Measurements from ENCODE around the gene THOC6.

GRCh38 chr16:2976201-2976600, 47.6 kb upstream of the THOC6 start:
- TF ChIP-seq POLR2A (IDR thresholded peaks at IDR 0.05) (no peak), CTCF (IDR thresholded peaks at IDR 0.05) (no peak), EP300 (IDR thresholded peaks at IDR 0.05) (no peak)

All from ovary (tissue), 3 donors.